ENCODE results near the gene SVEP1.

- no peak for TF ChIP-seq POLR2A (IDR thresholded peaks at IDR 0.05; ENCODE audit: low read depth, low read length)
- TF ChIP-seq TAF1 (IDR thresholded peaks at IDR 0.05; ENCODE audit: low read depth, low read length): no peak
- TF ChIP-seq POLR2AphosphoS5 (IDR thresholded peaks at IDR 0.05; ENCODE audit: low read depth, low read length): no peak
Observed at GRCh38 chr9:110578575-110579033, 937 bp downstream of the SVEP1 start.

Measured in GM12891 (cell line).